Hepatocyte (in vitro differentiated cells): Measurements from ENCODE around the gene TMEM39A. TPM values are rescaled to one million over a fixed set of nuclear protein-coding genes. Genes with fewer than 3 reads are reported as not detected.

Source experiments
- DNase-seq: peaks from one replicate; pipeline ENCODE4 v3.0.0-alpha.2; 2016; ENCODE audit warnings: low spot score
- H2AFZ ChIP-seq: fragments of 200-600 bp; sonication (generic); 2 replicates; pipeline ENCODE4 v1.6.0; 2016; ENCODE audit warnings: antibody characterized with exemption, mild to moderate bottlenecking
- H3K27ac ChIP-seq: fragments of 200-600 bp; sonication (generic); 2 replicates; pipeline ENCODE4 v1.5.1; 2016; ENCODE audit warnings: mild to moderate bottlenecking
- H3K27me3 ChIP-seq: fragments of 200-600 bp; sonication (generic); 2 replicates; pipeline ENCODE4 v1.6.1; 2016
- H3K36me3 ChIP-seq: fragments of 200-600 bp; sonication (generic); replicated peaks from 2 replicates; pipeline ENCODE4 v1.5.1; 2016; ENCODE audit warnings: low read depth; ENCODE audit not compliant: insufficient read depth
- H3K4me1 ChIP-seq: fragments of 200-600 bp; sonication (generic); 2 replicates; pipeline ENCODE4 v1.5.1; 2016; ENCODE audit warnings: mild to moderate bottlenecking, moderate library complexity; ENCODE audit not compliant: insufficient read depth
- H3K4me2 ChIP-seq: fragments of 200-600 bp; sonication (generic); 2 replicates; pipeline ENCODE4 v1.6.0; 2016
- H3K4me3 ChIP-seq: fragments of 200-600 bp; sonication (generic); 2 replicates; pipeline ENCODE4 v1.5.1; 2016; ENCODE audit warnings: mild to moderate bottlenecking
- H3K79me2 ChIP-seq: fragments of 200-600 bp; sonication (generic); 2 replicates; pipeline ENCODE4 v1.6.0; 2017; ENCODE audit warnings: mild to moderate bottlenecking
- H3K9me2 ChIP-seq: fragments of 200-600 bp; sonication (generic); replicated peaks from 2 replicates; pipeline ENCODE4 v1.6.0; 2017; ENCODE audit warnings: mild to moderate bottlenecking; ENCODE audit not compliant: insufficient read depth
- H3K9me3 ChIP-seq: fragments of 200-600 bp; sonication (generic); 2 replicates; pipeline ENCODE4 v1.5.1; 2016; ENCODE audit warnings: low read depth, mild to moderate bottlenecking
- H4K20me1 ChIP-seq: fragments of 200-600 bp; sonication (generic); 2 replicates; pipeline ENCODE4 v1.6.0; 2016; ENCODE audit warnings: mild to moderate bottlenecking; ENCODE audit not compliant: insufficient read depth, poor library complexity, severe bottlenecking
- EZH2 ChIP-seq: fragments of 200-600 bp; sonication (generic); IDR thresholded peaks from 2 replicates; pipeline ENCODE4 v1.6.1; 2016; ENCODE audit warnings: antibody characterized with exemption, mild to moderate bottlenecking, borderline replicate concordance
- EZH2phosphoT487 ChIP-seq: fragments of 200-600 bp; sonication (generic); IDR thresholded peaks from one replicate; pipeline ENCODE4 v1.6.1; 2018; ENCODE audit warnings: antibody characterized with exemption, mild to moderate bottlenecking, low read depth, moderate library complexity; ENCODE audit not compliant: unreplicated experiment, severe bottlenecking
- WGBS: methylation state at CpG from one replicate; pipeline ENCODE4 v1.1.6; 2016; ENCODE audit warnings: low lambda C conversion rate; ENCODE audit errors: missing lambda C conversion rate; 5-methylcytosine and 5-hydroxymethylcytosine counted together
- polyA plus RNA-seq: library from polyadenylated mRNA; unstranded; fragments of >200 nt; fragmentation: Nextera tagmentation; extraction: Ambion mirVana; gene quantifications from 2 replicates; pipeline ENCODE4 v1.2.1, GENCODE V29; 2016
- total RNA-seq: library from RNA; depleted of rRNA; stranded (reverse); fragments of >200 nt; gene quantifications from 2 replicates; pipeline ENCODE4 v1.2.3, GENCODE V29; 2014
- TF ChIP-seq, protein P1 (sequence below): fragments of 200-600 bp; sonication (generic); IDR thresholded peaks from 2 replicates; pipeline ENCODE4 v1.5.1; 2016; ENCODE audit warnings: antibody characterized with exemption, mild to moderate bottlenecking; ENCODE audit not compliant: poor library complexity

TMEM39A gene
- total and polyA plus RNA-seq, 2 experiments from 2014 or later = 46.2 to 77.0 TPM

GRCh38 chr3:119405315-119405714, 58.1 kb downstream of the TMEM39A start:
- H3K27me3 ChIP-seq = no peaks in the 10 kb centered on the region
- 90% methylated on average over 2 of the region's 2 CpGs for WGBS
- no peak overlapping the region for H2AFZ ChIP-seq
- H3K4me1 ChIP-seq = no peaks in the 10 kb centered on the region
- no peaks in the 10 kb centered on the region for H3K36me3 ChIP-seq
- no peak overlapping the region for H3K4me3 ChIP-seq
- DNase-seq = no peak
- no peaks in the 10 kb centered on the region for H3K9me3 ChIP-seq
- TF ChIP-seq EZH2phosphoT487 = no peak
- TF ChIP-seq EZH2 = no peak
- TF ChIP-seq, protein P1, sequence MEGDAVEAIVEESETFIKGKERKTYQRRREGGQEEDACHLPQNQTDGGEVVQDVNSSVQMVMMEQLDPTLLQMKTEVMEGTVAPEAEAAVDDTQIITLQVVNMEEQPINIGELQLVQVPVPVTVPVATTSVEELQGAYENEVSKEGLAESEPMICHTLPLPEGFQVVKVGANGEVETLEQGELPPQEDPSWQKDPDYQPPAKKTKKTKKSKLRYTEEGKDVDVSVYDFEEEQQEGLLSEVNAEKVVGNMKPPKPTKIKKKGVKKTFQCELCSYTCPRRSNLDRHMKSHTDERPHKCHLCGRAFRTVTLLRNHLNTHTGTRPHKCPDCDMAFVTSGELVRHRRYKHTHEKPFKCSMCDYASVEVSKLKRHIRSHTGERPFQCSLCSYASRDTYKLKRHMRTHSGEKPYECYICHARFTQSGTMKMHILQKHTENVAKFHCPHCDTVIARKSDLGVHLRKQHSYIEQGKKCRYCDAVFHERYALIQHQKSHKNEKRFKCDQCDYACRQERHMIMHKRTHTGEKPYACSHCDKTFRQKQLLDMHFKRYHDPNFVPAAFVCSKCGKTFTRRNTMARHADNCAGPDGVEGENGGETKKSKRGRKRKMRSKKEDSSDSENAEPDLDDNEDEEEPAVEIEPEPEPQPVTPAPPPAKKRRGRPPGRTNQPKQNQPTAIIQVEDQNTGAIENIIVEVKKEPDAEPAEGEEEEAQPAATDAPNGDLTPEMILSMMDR = no peak
- H3K4me2 ChIP-seq = no peak overlapping the region
- H4K20me1 ChIP-seq = no peaks in the 10 kb centered on the region
- no peaks in the 10 kb centered on the region for H3K79me2 ChIP-seq
- no peaks in the 10 kb centered on the region for H3K9me2 ChIP-seq
- H3K27ac ChIP-seq = no peak overlapping the region

DNA sequence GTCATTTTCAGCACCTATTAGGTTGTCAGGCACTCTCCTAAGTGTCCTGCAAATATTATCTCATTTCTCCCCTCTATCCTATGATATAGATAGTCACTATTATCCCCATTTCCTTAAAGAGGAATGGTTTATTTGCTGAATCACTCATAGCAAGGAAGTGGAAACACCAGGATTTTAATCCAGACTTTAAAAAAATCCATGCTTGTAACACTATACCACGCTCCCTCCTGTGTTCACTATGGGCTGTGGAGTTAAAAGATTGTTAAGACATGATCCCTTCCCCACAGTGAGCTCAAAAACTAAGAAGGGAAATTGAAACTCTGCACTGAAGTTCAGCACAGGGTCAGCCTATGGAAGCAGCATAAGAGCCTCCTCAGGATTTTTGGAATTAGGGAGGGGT, 60.2 kb downstream of the TMEM39A start:
- H3K27me3 ChIP-seq = no peaks in the 10 kb centered on the region
- H3K9me2 ChIP-seq = no peaks in the 10 kb centered on the region
- no peak for DNase-seq
- H3K36me3 ChIP-seq = no peaks in the 10 kb centered on the region
- H3K4me3 ChIP-seq = no peak overlapping the region
- no peak for TF ChIP-seq EZH2phosphoT487
- H3K4me1 ChIP-seq = no peaks in the 10 kb centered on the region
- 73% methylated on average over 1 of the region's 1 CpG for WGBS
- no peak overlapping the region for H3K4me2 ChIP-seq
- H3K79me2 ChIP-seq = no peaks in the 10 kb centered on the region
- no peaks in the 10 kb centered on the region for H3K9me3 ChIP-seq
- H4K20me1 ChIP-seq = no peaks in the 10 kb centered on the region
- H2AFZ ChIP-seq = no peak overlapping the region
- no peak overlapping the region for H3K27ac ChIP-seq

GRCh38 chr3:119402791-119403190, 60.6 kb downstream of the TMEM39A start:
- H3K9me3 ChIP-seq = no peaks in the 10 kb centered on the region
- H3K27ac ChIP-seq = no peak overlapping the region
- H3K4me3 ChIP-seq = no peak overlapping the region
- 100% methylated on average over 1 of the region's 1 CpG for WGBS
- no peak for DNase-seq
- no peaks in the 10 kb centered on the region for H3K27me3 ChIP-seq
- H3K79me2 ChIP-seq = no peaks in the 10 kb centered on the region
- H4K20me1 ChIP-seq = no peaks in the 10 kb centered on the region
- TF ChIP-seq EZH2phosphoT487 (no peak), EZH2 (no peak)
- TF ChIP-seq, protein P1 = no peak
- no peaks in the 10 kb centered on the region for H3K36me3 ChIP-seq
- no peak overlapping the region for H3K4me2 ChIP-seq
- H2AFZ ChIP-seq = no peak overlapping the region
- no peaks in the 10 kb centered on the region for H3K9me2 ChIP-seq
- H3K4me1 ChIP-seq = no peaks in the 10 kb centered on the region

GRCh38 chr3:119401503-119402440, 61.6 kb downstream of the TMEM39A start:
- DNase-seq = no peak
- 92% methylated on average over 36 of the region's 36 CpGs for WGBS
- Histone ChIP-seq H3K4me2 (no peak overlapping the region), H3K79me2 (no peaks in the 10 kb centered on the region), H3K9me2 (no peaks in the 10 kb centered on the region), H3K4me3 (no peak overlapping the region), H3K36me3 (no peaks in the 10 kb centered on the region), H3K27ac (no peak overlapping the region), H3K4me1 (no peaks in the 10 kb centered on the region), H4K20me1 (no peaks in the 10 kb centered on the region), H3K27me3 (no peaks in the 10 kb centered on the region), H2AFZ (no peak overlapping the region), H3K9me3 (no peaks in the 10 kb centered on the region)
- TF ChIP-seq EZH2phosphoT487 (no peak), EZH2 (no peak)
- TF ChIP-seq, protein P1 = no peak
